ENCODE data around the gene ZNF467. TPM values are rescaled to one million over a fixed set of nuclear protein-coding genes. Genes with fewer than 3 reads are reported as not detected.

The ZNF467 gene
- total RNA-seq, 2 donors from 2014 or later = 3.2 to 11.0 TPM

- H3K27me3 ChIP-seq = no peaks in the 10 kb centered on the region
- H3K36me3 ChIP-seq = peaks cover 91% of the 10 kb centered on the region
- H3K27ac ChIP-seq = peak overlapping the region; percentile 27 to 76
- DNase-seq (ENCODE audit: low spot score) = no peak
- no peaks in the 10 kb centered on the region for H3K9me3 ChIP-seq
- peaks cover 0 to 19% of the 10 kb centered on the region in 2 donors for H3K4me1 ChIP-seq
- TF ChIP-seq CTCF (IDR thresholded peaks at IDR 0.05) = no peak
- H3K4me3 ChIP-seq = no peak overlapping the region
Measured at GRCh38 chr7:149727899-149728476, 45.4 kb downstream of the ZNF467 start.

GRCh38 chr7:149727053-149727898 is 46.1 kb downstream of the ZNF467 start:
- H3K4me1 ChIP-seq = peaks cover 0 to 19% of the 10 kb centered on the region in 2 donors
- no peak for TF ChIP-seq CTCF (IDR thresholded peaks at IDR 0.05)
- no peaks in the 10 kb centered on the region for H3K27me3 ChIP-seq
- DNase-seq (ENCODE audit: low spot score) = no peak
- H3K9me3 ChIP-seq = no peaks in the 10 kb centered on the region
- H3K27ac ChIP-seq = peak overlapping the region; percentile 18 to 27
- no peak overlapping the region for H3K4me3 ChIP-seq
- peaks cover 92% of the 10 kb centered on the region for H3K36me3 ChIP-seq

GRCh38 chr7:149725916-149726315 is 47.5 kb downstream of the ZNF467 start:
- Histone ChIP-seq H3K4me3 (no peak overlapping the region), H3K27ac (no peak overlapping the region), H3K27me3 (no peaks in the 10 kb centered on the region), H3K9me3 (no peaks in the 10 kb centered on the region), H3K36me3 (peaks cover 97% of the 10 kb centered on the region), H3K4me1 (peaks cover 0 to 28% of the 10 kb centered on the region in 2 donors)
- no peak for TF ChIP-seq CTCF (IDR thresholded peaks at IDR 0.05)
- no peak for DNase-seq (ENCODE audit: low spot score)

GRCh38 chr7:149725426-149725821 is 48.0 kb downstream of the ZNF467 start:
- no peak for TF ChIP-seq CTCF (IDR thresholded peaks at IDR 0.05)
- no peak overlapping the region for H3K4me3 ChIP-seq
- H3K9me3 ChIP-seq = no peaks in the 10 kb centered on the region
- peaks cover 0 to 27% of the 10 kb centered on the region in 2 donors for H3K4me1 ChIP-seq
- DNase-seq (ENCODE audit: low spot score) = no peak
- H3K27me3 ChIP-seq = no peaks in the 10 kb centered on the region
- peak overlapping the region in 1 of 2 donors; percentile 31 for H3K27ac ChIP-seq
- peaks cover 94% of the 10 kb centered on the region for H3K36me3 ChIP-seq

- H3K27ac ChIP-seq = peak overlapping the region in 1 of 2 donors; percentile 31
- no peaks in the 10 kb centered on the region for H3K27me3 ChIP-seq
- peaks cover 91% of the 10 kb centered on the region for H3K36me3 ChIP-seq
- no peaks in the 10 kb centered on the region for H3K9me3 ChIP-seq
- no peak for TF ChIP-seq CTCF (IDR thresholded peaks at IDR 0.05)
- DNase-seq (ENCODE audit: low spot score) = no peak
- no peak overlapping the region for H3K4me3 ChIP-seq
- peaks cover 0 to 29% of the 10 kb centered on the region in 2 donors for H3K4me1 ChIP-seq
Measured at GRCh38 chr7:149724661-149725425, 48.5 kb downstream of the ZNF467 start.

All from right atrium auricular region (tissue), 2 donors.